Panc1 (cell line): Measurements from ENCODE around the gene FAM180B.

Source experiments
- POLR2AphosphoS5 ChIP-seq: IDR thresholded peaks from 2 replicates; pipeline ENCODE4 v1.6.1; 2012; ENCODE audit warnings: mild to moderate bottlenecking, low read depth, low read length, moderate library complexity
- TF ChIP-seq, protein P1 (sequence below): fragments of 450-650 bp; IDR thresholded peaks from 2 replicates; pipeline ENCODE4 v1.5.1; 2017; ENCODE audit warnings: mild to moderate bottlenecking

DNA sequence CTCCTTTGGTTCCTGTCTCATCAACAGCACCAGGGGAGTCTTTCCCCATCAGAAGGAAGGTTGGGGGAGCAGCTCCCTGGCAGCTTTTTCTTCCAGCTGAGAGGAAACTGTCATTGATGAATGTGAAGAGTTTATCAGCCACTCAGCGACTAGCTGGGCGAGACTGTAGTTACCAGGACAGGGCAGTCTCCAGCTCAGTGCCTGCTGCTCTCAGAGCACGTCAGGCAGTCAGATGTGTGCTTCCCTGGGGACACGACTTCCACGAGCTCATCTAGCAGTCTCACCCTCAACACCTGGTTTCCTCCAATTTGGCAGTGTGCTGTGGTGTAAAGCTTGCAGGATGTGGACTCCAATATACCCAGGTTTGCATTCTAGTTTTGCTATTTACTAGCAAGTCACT, 20.3 kb downstream of the FAM180B start:
- TF ChIP-seq, protein P1, sequence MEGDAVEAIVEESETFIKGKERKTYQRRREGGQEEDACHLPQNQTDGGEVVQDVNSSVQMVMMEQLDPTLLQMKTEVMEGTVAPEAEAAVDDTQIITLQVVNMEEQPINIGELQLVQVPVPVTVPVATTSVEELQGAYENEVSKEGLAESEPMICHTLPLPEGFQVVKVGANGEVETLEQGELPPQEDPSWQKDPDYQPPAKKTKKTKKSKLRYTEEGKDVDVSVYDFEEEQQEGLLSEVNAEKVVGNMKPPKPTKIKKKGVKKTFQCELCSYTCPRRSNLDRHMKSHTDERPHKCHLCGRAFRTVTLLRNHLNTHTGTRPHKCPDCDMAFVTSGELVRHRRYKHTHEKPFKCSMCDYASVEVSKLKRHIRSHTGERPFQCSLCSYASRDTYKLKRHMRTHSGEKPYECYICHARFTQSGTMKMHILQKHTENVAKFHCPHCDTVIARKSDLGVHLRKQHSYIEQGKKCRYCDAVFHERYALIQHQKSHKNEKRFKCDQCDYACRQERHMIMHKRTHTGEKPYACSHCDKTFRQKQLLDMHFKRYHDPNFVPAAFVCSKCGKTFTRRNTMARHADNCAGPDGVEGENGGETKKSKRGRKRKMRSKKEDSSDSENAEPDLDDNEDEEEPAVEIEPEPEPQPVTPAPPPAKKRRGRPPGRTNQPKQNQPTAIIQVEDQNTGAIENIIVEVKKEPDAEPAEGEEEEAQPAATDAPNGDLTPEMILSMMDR: no peak
- TF ChIP-seq POLR2AphosphoS5: no peak
